AG08396 (cell line): Measurements from ENCODE around the gene NMRK1.

ENCODE experiments used
- DNase-seq: peaks from one replicate; pipeline ENCODE4 v3.0.0; 2012; ENCODE audit warnings: low spot score, mixed read lengths

NMRK1 gene

DNA sequence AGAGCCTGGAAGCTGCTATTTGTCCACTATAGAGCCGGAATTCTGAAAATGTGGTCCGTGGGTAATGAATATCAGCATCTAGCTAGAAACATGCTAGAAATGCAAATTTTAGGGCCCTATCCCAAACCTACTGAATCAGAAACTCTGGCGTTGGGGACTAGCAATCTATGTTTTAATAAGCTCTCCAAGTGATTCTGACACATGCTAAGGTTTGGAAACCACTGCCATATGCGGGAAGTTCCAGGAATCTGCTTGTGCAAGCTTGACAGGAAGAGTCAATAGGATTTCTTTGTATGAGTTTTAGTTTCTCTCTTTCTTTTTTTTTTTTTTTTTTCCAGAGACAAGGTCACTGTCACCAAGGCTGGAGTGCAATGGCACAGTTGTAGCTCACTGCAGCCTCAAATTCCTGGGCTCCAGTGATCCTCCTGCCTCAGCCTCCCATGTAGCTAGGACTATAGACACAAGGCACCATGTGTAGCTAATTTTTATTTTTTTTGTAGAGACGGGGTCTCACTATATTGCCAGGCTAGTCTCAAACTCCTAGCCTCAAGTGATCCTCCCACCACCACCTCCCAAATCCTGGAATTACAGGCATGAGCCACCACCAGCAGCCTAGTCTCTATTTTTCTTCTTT lies 33.5 kb downstream of the NMRK1 start:
- no peak for DNase-seq

DNA sequence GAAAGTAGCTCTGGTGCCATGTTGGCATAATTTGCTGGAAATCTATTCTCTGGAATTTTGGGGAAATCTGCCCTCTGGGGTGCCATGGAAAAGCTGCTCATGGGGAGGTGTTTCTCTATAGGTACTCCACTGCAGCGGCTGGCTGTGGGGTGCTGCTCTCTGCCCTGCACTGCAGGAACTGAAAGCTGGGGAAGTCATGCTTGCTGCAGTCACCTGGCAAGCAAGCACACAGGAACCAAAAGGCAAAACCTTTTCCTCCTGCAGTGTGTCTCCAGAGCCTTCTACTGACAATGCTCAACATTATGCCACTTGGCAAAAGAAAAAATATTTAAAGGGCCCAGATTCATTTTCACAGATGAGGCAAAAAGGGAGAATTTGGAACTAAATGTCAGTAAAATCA lies 34.1 kb downstream of the NMRK1 start:
- DNase-seq: no peak

DNA sequence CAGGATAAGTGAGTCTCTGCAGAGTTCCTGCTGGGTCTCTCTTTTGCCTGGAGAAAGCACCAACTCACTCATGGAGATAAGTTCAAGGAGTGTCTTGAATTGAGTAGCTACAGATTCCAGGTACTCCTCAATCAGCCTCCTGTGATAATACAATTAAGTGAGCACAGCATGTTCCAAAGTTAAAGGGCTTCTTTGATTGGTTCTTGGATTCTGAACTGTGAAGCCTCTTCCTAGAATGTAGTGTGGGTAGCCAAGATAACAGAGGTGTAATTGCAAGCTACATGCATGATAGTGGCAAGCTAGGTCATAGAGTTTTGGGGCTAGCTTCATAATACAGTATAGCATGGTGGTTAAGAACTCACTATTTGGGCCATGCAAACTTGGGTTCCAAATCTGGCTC lies 36.7 kb downstream of the NMRK1 start:
- no peak for DNase-seq

DNA sequence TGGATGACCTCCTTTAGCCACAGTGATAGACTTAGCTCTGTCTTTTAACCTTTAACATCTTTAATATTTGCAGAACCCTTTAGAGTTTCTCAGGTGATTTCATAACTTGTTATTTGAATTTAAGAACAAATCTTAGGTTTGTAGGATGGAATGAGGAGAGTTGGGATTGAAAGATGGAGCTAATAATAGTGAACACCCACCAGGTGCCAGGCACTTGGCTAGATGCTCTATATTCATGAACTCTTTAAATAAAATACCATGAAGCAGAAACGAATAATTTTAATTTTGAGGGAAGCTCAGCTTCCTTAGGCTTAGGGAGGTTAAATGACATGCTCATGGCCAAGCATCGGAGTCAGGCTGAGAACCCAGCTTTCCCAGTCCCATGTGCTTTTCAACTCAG lies 40.4 kb downstream of the NMRK1 start:
- no peak for DNase-seq

DNA sequence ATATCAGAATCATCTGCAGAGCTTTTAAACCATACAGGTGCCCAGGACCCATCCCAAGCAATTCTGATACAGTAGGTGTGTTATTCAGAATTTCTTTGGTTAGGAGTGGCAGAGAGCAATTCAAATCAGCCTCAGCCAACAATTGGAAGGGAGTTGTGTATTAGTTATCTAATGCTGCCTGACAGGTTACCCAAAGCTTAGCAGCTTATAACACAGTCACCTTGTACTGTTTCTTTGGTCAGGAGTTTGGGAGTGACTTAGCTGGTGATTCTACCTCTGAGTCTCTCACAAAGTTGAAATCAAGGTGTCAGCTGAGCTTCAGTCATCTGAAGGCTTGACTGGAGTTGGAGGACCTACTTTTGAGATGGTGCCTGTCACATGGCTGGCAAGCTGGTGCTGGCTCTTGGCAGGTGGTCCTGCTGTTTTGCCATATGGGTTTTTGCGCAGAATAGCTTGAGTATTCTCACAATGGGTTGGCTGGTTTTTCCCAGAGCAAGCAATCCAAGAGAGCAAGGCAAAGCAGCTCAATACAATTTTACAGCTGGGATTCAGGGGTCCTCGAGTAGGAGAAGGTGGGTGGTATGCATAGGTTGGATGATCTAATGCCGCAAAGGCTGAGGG lies 41.1 kb downstream of the NMRK1 start:
- no peak for DNase-seq

DNA sequence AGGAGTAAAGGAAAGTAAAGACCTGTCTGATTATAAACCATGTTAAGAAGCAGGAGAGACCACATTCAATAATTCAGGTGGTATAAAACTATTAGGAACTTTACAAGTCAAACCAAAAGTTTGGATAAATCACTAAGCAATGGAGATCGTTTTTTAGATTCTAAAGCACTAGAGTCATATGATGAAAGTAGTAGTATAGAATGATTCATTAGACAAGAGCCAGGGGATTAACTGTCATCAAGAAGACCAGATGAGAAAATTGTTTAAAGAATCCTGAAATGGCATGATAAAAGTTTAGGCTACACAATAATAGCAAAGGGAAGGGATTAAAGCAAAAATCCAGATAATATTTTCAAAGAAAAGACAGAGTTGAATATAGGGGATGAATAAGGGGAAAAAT lies 46.9 kb downstream of the NMRK1 start:
- DNase-seq: no peak

DNA sequence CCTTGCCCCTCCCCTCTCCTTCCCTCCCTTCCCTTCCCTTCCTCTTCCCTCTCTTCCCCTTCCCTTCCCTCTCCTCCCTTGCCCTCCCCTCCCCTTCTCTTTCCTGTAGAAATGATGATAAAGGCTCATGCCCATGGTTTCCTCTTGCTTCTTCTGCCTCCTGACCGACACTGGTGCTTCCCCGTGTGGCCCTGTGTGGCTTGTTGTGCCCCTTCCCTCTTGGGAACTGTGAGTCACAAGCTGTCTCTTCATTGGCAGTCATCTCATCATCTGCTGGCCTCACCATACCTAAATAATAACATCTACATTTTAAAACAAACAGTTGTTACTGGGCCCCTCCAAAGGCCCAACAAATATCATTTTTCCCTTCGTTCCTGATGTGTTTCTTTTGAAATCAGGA lies 48.2 kb downstream of the NMRK1 start:
- no peak for DNase-seq

DNA sequence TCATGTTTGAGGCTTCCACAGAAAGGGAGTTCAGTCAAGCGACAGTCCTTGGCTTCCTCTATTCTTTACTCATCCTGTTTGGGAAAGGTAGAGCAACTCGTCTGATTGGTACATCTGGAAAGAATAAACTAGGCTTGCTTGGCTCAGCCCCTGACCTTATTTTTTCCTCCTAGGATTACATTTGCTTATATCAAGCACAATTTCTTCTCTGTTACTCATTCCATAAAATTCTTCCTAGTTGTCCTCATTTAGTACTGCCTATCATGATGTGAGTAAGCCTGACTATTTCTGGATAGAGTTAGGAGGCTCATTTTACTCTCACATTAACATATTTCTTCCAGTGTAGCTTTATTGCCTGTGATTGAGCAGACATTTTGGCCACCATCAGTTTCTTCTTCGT lies 48.9 kb downstream of the NMRK1 start:
- peak; percentile 62 for DNase-seq

DNA sequence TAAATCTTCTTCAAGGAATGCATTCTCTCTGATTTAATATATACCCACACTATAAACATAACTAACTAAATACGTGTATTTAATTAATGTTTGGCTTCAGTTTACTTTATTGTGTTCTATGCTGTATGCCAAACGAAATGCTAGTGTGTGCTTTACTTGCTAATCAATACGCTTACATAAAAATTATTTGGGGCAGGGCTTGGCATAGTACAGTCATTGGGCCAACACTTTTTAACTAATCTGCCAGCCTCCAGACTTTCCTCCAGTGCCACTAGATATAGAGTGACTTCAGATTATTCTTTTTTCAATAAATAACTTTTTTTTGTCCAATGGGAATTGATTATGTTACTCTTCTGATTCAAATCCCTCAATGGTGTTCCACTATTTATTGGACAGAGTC lies 51.2 kb downstream of the NMRK1 start:
- no peak for DNase-seq

DNA sequence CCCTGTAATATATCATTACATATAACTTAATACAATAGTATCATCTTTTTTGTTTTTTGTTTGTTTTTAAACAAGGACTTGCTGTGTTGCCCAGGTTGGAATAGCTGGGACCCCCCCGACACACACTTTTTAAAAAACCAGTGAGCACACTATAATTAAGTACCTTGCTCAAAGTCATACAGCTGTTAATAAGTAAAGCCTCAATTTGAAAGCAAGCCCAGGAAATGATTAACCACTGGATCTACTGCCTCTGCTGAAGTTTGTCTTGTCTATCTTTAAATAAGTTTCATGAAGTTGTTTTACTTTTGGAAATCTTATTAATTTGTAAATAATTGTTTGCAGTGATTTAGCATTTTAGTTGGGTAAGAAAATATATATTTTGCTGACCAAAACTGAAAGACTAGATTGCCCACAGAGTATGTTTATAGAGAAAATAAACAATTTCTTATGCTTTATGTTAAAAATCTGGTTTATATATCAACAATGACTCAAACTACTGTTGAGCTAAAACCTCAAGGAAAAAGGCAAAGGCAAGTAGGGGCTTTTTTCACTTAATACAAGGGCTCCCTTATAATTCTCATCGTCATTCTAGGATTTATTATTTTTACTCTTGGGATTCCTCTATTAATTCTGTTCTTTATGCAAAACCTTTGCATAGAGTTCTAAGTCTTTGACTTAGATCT lies 54.0 kb downstream of the NMRK1 start:
- DNase-seq: no peak

DNA sequence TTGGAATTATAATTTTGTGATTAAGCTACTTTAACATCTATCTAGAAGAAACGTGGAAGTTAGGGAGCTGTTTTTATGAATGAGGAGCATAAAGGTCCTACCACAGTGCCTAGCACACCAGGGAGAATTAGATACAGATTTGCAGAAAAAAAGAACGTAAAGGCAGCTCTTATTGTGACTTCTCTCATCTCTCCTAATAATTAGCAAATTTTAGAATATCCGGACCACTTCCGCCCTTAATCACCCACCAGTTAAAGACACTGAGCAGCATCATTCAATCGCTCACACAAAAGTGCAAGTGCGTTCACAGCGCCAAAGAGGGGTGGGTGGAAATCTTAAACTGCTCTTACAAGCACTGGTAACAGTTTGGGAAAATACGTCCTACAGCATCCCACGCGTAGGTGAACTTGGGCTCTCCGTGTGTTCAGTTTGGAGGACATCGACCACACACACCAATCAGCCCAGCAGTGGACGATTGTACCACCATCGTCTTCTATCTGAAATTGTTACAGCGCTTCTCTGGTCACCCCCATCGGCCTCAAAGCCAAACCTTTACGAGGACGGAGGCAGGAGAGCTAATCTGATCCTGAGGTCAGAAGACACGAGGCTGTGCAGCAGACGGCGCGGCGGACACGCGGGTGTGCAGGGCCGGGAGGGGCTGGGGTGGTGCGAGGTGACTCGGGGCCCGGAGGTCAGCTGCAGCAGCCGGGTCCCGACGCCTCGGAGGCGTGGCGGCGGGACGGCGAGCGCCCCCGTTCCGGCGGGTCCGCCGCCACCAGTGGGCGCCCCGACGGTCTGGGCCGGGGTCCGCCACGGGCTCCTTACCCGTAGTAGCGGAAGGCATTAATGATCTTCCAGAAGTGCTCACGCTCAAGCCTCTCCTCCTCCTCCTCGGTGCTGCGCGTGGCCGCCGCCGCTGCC lies 60.5 kb downstream of the NMRK1 start:
- peak; percentile 59 for DNase-seq

DNA sequence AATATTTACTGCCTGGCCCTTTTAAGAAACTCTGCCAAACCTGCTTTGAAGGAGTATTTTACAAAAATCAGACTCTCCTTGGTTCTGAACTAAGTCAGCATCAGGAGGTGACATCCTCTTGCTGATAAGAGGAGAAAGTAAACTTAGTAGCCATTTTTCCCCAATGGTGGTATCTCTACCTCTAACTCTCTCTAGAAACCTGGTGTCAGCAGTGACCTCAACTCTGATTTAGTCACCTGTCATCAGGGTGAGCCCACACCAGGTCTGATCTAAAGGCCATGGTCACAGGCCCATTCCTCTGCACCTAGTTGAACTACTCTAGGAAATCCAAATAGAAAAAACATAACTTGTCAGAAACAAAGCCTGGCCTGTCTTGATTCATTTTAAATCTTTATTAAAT lies 64.1 kb downstream of the NMRK1 start:
- DNase-seq: no peak

DNA sequence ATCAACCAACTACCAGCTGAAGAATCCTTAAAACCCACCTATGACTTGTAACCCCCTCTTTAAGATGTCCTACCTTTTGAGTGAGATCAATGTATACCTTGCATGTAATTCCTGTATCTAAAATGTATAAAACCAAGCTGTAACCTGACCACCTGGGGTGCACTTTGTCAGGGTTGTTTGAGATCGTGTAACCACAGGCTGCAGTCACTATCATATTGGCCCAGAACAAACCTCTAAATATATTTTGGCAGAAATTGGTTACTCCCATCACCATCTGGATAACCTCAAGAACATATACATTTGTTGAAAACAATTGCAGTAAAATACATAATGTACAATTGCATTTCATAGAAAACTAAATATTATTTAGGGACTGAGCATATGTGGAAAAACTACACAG lies 68.3 kb downstream of the NMRK1 start:
- DNase-seq: no peak

DNA sequence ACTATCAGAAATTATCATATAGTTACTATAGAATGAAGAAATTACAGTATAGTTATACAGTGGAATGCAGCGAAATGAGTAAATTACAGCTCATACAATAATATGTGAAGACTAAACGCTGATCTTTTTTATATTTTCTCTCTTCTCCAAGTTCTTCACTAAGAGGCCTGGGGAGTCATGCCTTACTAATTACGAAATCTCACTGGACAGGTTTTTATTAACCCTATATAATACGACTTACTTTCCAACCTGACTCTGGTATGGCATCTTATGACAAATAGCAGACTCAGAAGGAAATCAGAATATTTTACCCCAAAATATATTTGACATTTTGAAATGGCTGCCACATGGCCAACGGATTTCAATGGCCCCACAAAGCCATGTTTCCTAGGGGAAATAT lies 68.9 kb downstream of the NMRK1 start:
- no peak for DNase-seq

DNA sequence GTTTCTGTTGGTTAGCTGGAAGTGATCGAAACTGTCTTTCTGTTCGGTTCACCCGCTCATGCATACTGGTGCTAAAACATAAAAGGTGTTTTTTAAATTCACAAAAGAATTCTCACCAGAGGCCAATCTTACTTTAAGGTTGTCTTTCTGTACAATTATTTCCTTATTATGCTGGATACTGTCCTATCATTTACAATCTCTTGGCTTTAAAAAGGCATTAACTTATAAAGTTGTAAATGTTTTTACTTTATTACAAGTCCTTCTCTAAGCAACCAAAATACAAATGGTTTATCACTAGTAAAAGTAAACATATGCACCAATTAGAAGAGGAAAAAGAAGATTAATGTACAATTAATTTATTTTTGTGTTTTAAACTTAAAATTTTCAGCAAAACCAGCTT lies 70.6 kb downstream of the NMRK1 start:
- DNase-seq: no peak

DNA sequence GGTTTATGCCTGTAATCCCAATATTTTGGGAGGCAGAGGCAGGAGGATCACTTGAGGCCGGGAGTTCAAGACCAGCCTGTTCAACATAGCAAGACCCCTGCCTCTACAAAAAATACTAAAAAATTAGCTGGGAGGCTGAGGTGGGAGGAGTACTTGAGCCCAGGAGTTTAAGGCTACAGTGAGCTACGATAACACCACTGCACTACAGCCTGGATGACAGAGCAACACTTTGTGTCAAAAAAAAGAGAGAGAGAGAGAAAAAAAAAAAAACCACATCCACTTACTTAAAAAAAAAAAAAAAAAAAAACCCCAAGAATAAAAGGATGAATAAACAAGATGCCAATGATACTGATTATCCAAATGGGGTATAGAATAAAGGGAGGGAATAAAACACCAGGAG lies 74.2 kb downstream of the NMRK1 start:
- DNase-seq: no peak
